A549 (cell line): Measurements from ENCODE around the gene ANKRD11. TPM values are rescaled to one million over a fixed set of nuclear protein-coding genes. Genes with fewer than 3 reads are reported as not detected.

Experiments
- ATAC-seq, 2 experiments: fragments of 200-7000 bp in 1 of 2; fragments of >200 bp in 1 of 2; cut with Nextera tagmentation in 1 of 2; cut with Tn5 transposase in 1 of 2; 3 replicates each; pipeline versions ENCODE4 v1.8.0 to v1.9.1; 2018 to 2020; ENCODE audit warnings: mild to moderate bottlenecking in 1 of 2, moderate library complexity in 1 of 2
- CTCF ChIA-PET: fragments of 300-600 bp; sonication (Branson Sonifier 250); formaldehyde crosslinking; extraction: SDS; loops from one replicate; lab custom pipeline; 2021; ENCODE audit warnings: antibody characterized with exemption, inconsistent platforms; lab: Yijun Ruan, JAX
- POLR2A ChIA-PET: fragments of 350-600 bp; formaldehyde crosslinking; extraction: SDS; loops from one replicate; lab custom pipeline; 2021; ENCODE audit warnings: antibody characterized with exemption, inconsistent platforms; lab: Yijun Ruan, JAX
- DNase-seq, 2 experiments: peaks; one replicate each; pipeline versions ENCODE4 v3.0.0 to v3.0.0-alpha.2; 2011 to 2016; ENCODE audit warnings: low read depth in 1 of 2, low spot score in 1 of 2
- FAIRE-seq: peaks from 2 replicates; lab custom pipeline; 2011; peaks lifted over from hg19 to GRCh38; lab: Jason Lieb, UNC
- H3K27ac ChIP-seq, 2 experiments: fragments of >200 bp; sonication (Bioruptor Twin); formaldehyde crosslinking; 3 replicates each; pipeline ENCODE4 v1.5.1; 2016 to 2017
- H3K4me1 ChIP-seq: fragments of >200 bp; sonication (Bioruptor Twin); formaldehyde crosslinking; 3 replicates; pipeline ENCODE4 v1.6.1; 2016
- H3K4me2 ChIP-seq: fragments of >200 bp; sonication (Bioruptor Twin); formaldehyde crosslinking; 3 replicates; pipeline ENCODE4 v1.6.1; 2016
- H3K4me3 ChIP-seq: fragments of >200 bp; sonication (Bioruptor Twin); formaldehyde crosslinking; 3 replicates; pipeline ENCODE4 v1.5.1; 2016
- H3K9me3 ChIP-seq: fragments of >200 bp; sonication (Bioruptor Twin); formaldehyde crosslinking; 3 replicates; pipeline ENCODE4 v1.6.1; 2016
- ATOH8 ChIP-seq: fragments of 250-450 bp; sonication (Bioruptor Pico); IDR thresholded peaks from 2 replicates; pipeline ENCODE4 v1.5.0; 2020; ENCODE audit warnings: low read depth, mild to moderate bottlenecking, moderate library complexity
- BCL3 ChIP-seq: fragments of >200 bp; sonication (Bioruptor Twin); formaldehyde crosslinking; IDR thresholded peaks from 3 replicates; pipeline ENCODE4 v1.6.1; 2016
- CBX2 ChIP-seq: fragments of 200-600 bp; sonication (generic); IDR thresholded peaks from 2 replicates; pipeline ENCODE4 v1.6.1; 2016; ENCODE audit warnings: low read depth, mild to moderate bottlenecking, borderline replicate concordance
- CBX8 ChIP-seq: fragments of 200-600 bp; sonication (generic); IDR thresholded peaks from 2 replicates; pipeline ENCODE4 v1.6.1; 2016
- CEBPB ChIP-seq, 2 experiments: fragments of >200 bp in 1 of 2; sonication (Bioruptor Twin) in 1 of 2; formaldehyde crosslinking in 1 of 2; IDR thresholded peaks; 2 replicates each; pipeline ENCODE4 v1.6.1; 2012 to 2016
- CHD4 ChIP-seq: fragments of 200-600 bp; sonication (generic); IDR thresholded peaks from 2 replicates; pipeline ENCODE4 v1.6.1; 2016; ENCODE audit warnings: antibody characterized with exemption, mild to moderate bottlenecking, borderline replicate concordance
- EHF ChIP-seq: fragments of 250-450 bp; sonication (Bioruptor Pico); IDR thresholded peaks from 2 replicates; pipeline ENCODE4 v1.5.0; 2020; ENCODE audit warnings: mild to moderate bottlenecking
- EP300 ChIP-seq, 2 experiments: fragments of >200 bp; sonication (Bioruptor Twin); formaldehyde crosslinking; IDR thresholded peaks; 2 replicates in 1 of 2; 3 replicates in 1 of 2; pipeline ENCODE4 v1.6.1; 2016 to 2017
- ESRRA ChIP-seq: fragments of 150-350 bp; IDR thresholded peaks from 2 replicates; pipeline ENCODE4 v1.6.1; 2014; ENCODE audit warnings: mild to moderate bottlenecking, low read length, borderline replicate concordance
- FOXS1 ChIP-seq: fragments of 250-450 bp; sonication (Bioruptor Pico); IDR thresholded peaks from 2 replicates; pipeline ENCODE4 v1.5.0; 2020; ENCODE audit warnings: mild to moderate bottlenecking, moderate library complexity
- HOXB13 ChIP-seq: fragments of 250-450 bp; sonication (Bioruptor Pico); IDR thresholded peaks from 2 replicates; pipeline ENCODE4 v1.5.0; 2020; ENCODE audit warnings: low read depth, mild to moderate bottlenecking, moderate library complexity
- HOXB5 ChIP-seq: fragments of 250-450 bp; sonication (Bioruptor Pico); IDR thresholded peaks from 2 replicates; pipeline ENCODE4 v1.5.0; 2020; ENCODE audit warnings: mild to moderate bottlenecking, moderate library complexity
- JUNB ChIP-seq: fragments of >200 bp; sonication (Bioruptor Twin); formaldehyde crosslinking; IDR thresholded peaks from 2 replicates; pipeline ENCODE4 v1.6.1; 2016
- KDM1A ChIP-seq: fragments of 200-600 bp; sonication (generic); IDR thresholded peaks from 2 replicates; pipeline ENCODE4 v1.6.1; 2016; ENCODE audit warnings: low read depth, mild to moderate bottlenecking
- KDM5A ChIP-seq: fragments of 200-600 bp; sonication (generic); IDR thresholded peaks from 2 replicates; pipeline ENCODE4 v1.6.1; 2016; ENCODE audit warnings: antibody characterized with exemption, mild to moderate bottlenecking
- MYC ChIP-seq: IDR thresholded peaks from 2 replicates; pipeline ENCODE4 v1.6.1; 2012; ENCODE audit warnings: mild to moderate bottlenecking, inconsistent platforms, low read length, improper control_type of control experiment, borderline replicate concordance
- NFE2L2 ChIP-seq: fragments of 150-350 bp; conservative IDR thresholded peaks from 2 replicates; pipeline ENCODE4 v1.6.1; 2014; ENCODE audit warnings: low read length
- NPAS2 ChIP-seq: fragments of 250-450 bp; sonication (Bioruptor Pico); IDR thresholded peaks from 2 replicates; pipeline ENCODE4 v1.8.0; 2022; ENCODE audit warnings: mild to moderate bottlenecking, moderate library complexity, borderline replicate concordance
- PBX3 ChIP-seq: IDR thresholded peaks from 2 replicates; pipeline ENCODE4 v1.6.1; 2012
- PHF8 ChIP-seq: fragments of 200-600 bp; sonication (generic); IDR thresholded peaks from 2 replicates; pipeline ENCODE4 v1.6.1; 2016; ENCODE audit warnings: low read depth, mild to moderate bottlenecking, antibody characterized with exemption, moderate library complexity, borderline replicate concordance
- POLR2AphosphoS2 ChIP-seq: conservative IDR thresholded peaks from 2 replicates; pipeline ENCODE4 v1.6.1; 2012; ENCODE audit warnings: low read length, improper control_type of control experiment, inconsistent platforms
- RAD21 ChIP-seq, 2 experiments: fragments of >200 bp in 1 of 2; sonication (Bioruptor Twin) in 1 of 2; formaldehyde crosslinking in 1 of 2; IDR thresholded peaks in 1 of 2; conservative IDR thresholded peaks in 1 of 2; 2 replicates in 1 of 2; 3 replicates in 1 of 2; pipeline ENCODE4 v1.6.1; 2012 to 2018; ENCODE audit warnings: inconsistent platforms in 1 of 2
- RARB ChIP-seq: fragments of 250-450 bp; sonication (Bioruptor Pico); IDR thresholded peaks from 2 replicates; pipeline ENCODE4 v1.8.0; 2021; ENCODE audit warnings: mild to moderate bottlenecking, moderate library complexity
- RNF2 ChIP-seq: fragments of 200-600 bp; sonication (generic); IDR thresholded peaks from 2 replicates; pipeline ENCODE4 v1.6.1; 2016; ENCODE audit warnings: low read depth, mild to moderate bottlenecking, antibody characterized with exemption, moderate library complexity, borderline replicate concordance
- SMC3 ChIP-seq: fragments of >200 bp; sonication (Bioruptor Twin); formaldehyde crosslinking; IDR thresholded peaks from 3 replicates; pipeline ENCODE4 v1.6.1; 2018; ENCODE audit warnings: inconsistent platforms
- SREBF2 ChIP-seq: fragments of 450-650 bp; IDR thresholded peaks from 2 replicates; pipeline ENCODE4 v1.6.1; 2014; ENCODE audit warnings: mild to moderate bottlenecking, moderate library complexity
- WGBS: methylation state at CpG from one replicate; pipeline ENCODE4 v1.1.6; 2017; ENCODE audit errors: missing lambda C conversion rate; 5-methylcytosine and 5-hydroxymethylcytosine counted together
- polyA plus RNA-seq, 4 experiments: library from polyadenylated mRNA; depleted of rRNA in 3 of 4; stranded (reverse); fragments of >200 nt; fragmentation: RNase III in 1 of 4; extraction: RNeasy Plus Mini Kit Qiagen cat#74134 plus additional on column Dnase treatment in 1 of 4; gene quantifications; 2 replicates in 3 of 4; 3 replicates in 1 of 4; pipeline ENCODE4 v1.2.3, GENCODE V29; 2011 to 2017

Gene ANKRD11
- polyA plus RNA-seq, 2 of the 4 experiments (the other 2 are of a cell fraction), result 53.6 to 54.9 TPM

- no peak for TF ChIP-seq MYC
- TF ChIP-seq JUNB, result no peak
- no peak for TF ChIP-seq KDM5A
- no peak for TF ChIP-seq RNF2
- no peak for TF ChIP-seq PBX3
- no peak for TF ChIP-seq PHF8
- no peak for TF ChIP-seq SMC3
- no peak for TF ChIP-seq ATOH8
- TF ChIP-seq CBX2, result no peak
- TF ChIP-seq CHD4, result no peak
- no peak for TF ChIP-seq BCL3
- no peak for TF ChIP-seq HOXB5 (CRISPR knock-in tag)
- no peak for TF ChIP-seq RAD21 (conservative IDR thresholded peaks at IDR 0.05 in 1 of 2, IDR thresholded peaks at IDR 0.05 in 1 of 2)
- TF ChIP-seq SREBF2, result no peak
- no peak for TF ChIP-seq CBX8
- no peak for TF ChIP-seq EP300 (IDR thresholded peaks at IDR 0.05)
- TF ChIP-seq EHF (CRISPR knock-in tag), result no peak
- 89% methylated on average over 12 of the region's 12 CpGs for WGBS
- no peak for DNase-seq
- CTCF ChIA-PET, result no interaction called here
- no peak overlapping the region for H3K27ac ChIP-seq
- ATAC-seq, result no peak
- no peak overlapping the region for H3K4me3 ChIP-seq
- no peak overlapping the region for H3K4me2 ChIP-seq
- FAIRE-seq, result no peak
- POLR2A ChIA-PET, result no interaction called here
- peaks cover 30% of the 10 kb centered on the region for H3K4me1 ChIP-seq
- no peaks in the 10 kb centered on the region for H3K9me3 ChIP-seq
Observed at GRCh38 chr16:89401205-89401604, 89.2 kb downstream of the ANKRD11 start.

- no peak for FAIRE-seq
- 82% methylated on average over 7 of the region's 14 CpGs for WGBS
- no peak for ATAC-seq
- no peaks in the 10 kb centered on the region for H3K9me3 ChIP-seq
- no peak overlapping the region for H3K27ac ChIP-seq
- H3K4me3 ChIP-seq, result no peak overlapping the region
- no peak for DNase-seq
- POLR2A ChIA-PET, result no interaction called here
- no peak overlapping the region for H3K4me2 ChIP-seq
- CTCF ChIA-PET, result no interaction called here
- no peak for TF ChIP-seq RARB (CRISPR knock-in tag)
- no peak for TF ChIP-seq EP300 (IDR thresholded peaks at IDR 0.05)
- no peak for TF ChIP-seq CEBPB (IDR thresholded peaks at IDR 0.05)
- TF ChIP-seq HOXB13, result no peak
- TF ChIP-seq ESRRA, result no peak
- no peak for TF ChIP-seq POLR2AphosphoS2
- TF ChIP-seq CHD4, result no peak
- TF ChIP-seq FOXS1, result no peak
- TF ChIP-seq KDM1A, result no peak
- no peak for TF ChIP-seq NPAS2 (CRISPR knock-in tag)
- TF ChIP-seq NFE2L2, result no peak
- peaks cover 34% of the 10 kb centered on the region for H3K4me1 ChIP-seq
Observed at GRCh38 chr16:89400740-89401139, 89.6 kb downstream of the ANKRD11 start.
